Skeletal muscle cell (primary cell): ENCODE data around the gene SCUBE1.

ENCODE experiments used
- DNase-seq: peaks from one replicate; pipeline ENCODE4 v3.0.0-alpha.2; 2010; ENCODE audit warnings: low read depth
- H3K4me3 ChIP-seq: 2 replicates; pipeline ENCODE4 v1.5.1; 2011; ENCODE audit warnings: low read depth, mild to moderate bottlenecking, control low read depth, low read length, moderate library complexity

SCUBE1 gene

DNA sequence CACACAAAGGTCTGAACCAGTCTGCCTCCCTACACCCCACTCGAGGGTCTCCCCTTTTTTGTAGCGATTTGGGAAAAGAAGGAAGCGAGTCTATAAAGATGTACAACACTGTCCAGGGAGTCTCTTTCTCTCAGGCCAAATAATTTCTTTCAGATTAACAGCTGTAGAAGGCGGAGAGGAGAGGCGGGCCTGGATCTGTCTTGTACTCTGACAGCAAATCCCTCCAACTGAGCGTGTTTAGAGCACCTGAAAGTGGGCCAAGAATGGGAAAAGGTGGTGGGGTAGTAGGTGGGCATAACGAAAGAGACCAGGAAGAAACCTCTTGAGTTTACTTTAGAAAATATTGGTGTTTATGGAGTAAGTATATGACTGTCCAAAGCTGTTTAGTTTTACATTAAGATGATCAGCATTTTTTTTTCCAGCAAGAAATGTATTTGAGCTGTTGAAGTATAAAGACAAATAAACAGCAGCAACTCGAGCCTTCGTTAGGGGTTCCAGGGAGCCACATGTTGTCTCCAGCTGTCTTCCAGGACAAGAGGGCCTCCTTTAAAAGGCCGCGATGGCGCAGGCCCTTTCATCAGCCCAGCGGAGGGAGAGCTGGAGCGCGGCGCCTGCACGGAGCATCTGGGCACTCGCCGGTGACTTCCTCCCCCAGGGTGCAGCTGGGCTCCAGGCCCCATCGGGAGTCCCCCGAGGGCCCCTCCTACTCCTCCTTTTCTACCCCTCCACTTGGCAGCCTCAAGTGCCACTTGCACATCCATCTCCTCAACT lies 34.9 kb downstream of the SCUBE1 start:
- no peak for DNase-seq
- no peak overlapping the region for H3K4me3 ChIP-seq

DNA sequence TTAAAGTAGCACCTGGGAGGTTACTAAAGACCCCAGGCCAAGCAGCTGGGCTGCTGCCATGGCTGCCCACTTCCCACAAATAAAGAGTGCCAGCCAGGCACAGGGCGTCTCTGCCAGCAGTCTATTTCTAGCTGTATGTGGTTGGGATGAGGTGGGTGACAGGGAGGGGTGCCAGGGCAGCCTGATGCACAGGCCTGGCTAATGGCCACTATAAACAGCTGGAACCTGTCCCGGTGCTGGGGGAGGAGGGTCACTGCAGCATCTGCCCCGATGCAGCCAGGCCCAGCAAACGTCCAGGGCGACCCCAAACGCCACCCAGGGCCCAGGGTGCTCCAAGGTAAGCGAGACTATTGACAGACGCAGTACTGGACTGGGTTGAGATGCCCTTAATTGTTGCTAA lies 37.4 kb downstream of the SCUBE1 start:
- no peak overlapping the region for H3K4me3 ChIP-seq
- DNase-seq = no peak

- no peak overlapping the region for H3K4me3 ChIP-seq
- DNase-seq = no peak
Measured at GRCh38 chr22:43304831-43305590, 38.2 kb downstream of the SCUBE1 start.

- no peak for DNase-seq
- H3K4me3 ChIP-seq = no peak overlapping the region
Measured at GRCh38 chr22:43303751-43304150, 39.4 kb downstream of the SCUBE1 start.

GRCh38 chr22:43303166-43303565 lies 40.0 kb downstream of the SCUBE1 start:
- H3K4me3 ChIP-seq = no peak overlapping the region
- DNase-seq = no peak

GRCh38 chr22:43302531-43303041 lies 40.6 kb downstream of the SCUBE1 start:
- DNase-seq = no peak
- H3K4me3 ChIP-seq = no peak overlapping the region

DNA sequence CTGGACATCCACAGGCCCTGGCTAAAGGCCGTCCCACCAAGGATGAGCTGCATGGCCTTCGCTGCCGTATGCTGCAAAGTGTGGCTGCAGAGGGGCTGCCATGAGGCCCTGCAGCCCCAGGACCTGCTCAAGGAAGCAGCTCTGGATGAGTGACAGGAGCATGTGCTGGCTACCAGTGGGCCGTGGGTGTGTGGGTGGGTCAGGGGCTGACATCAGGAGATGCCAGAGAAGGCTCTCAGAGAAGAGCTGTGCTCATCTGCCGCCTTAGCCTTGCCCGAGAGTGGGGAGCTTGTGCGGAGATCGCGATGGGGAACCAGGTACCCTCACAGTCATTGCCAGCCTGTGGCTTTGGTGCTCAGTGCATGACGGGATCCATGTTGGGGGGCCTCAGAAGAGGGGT lies 41.3 kb downstream of the SCUBE1 start:
- no peak overlapping the region for H3K4me3 ChIP-seq
- no peak for DNase-seq

GRCh38 chr22:43300891-43301676 lies 42.1 kb downstream of the SCUBE1 start:
- DNase-seq = no peak
- no peak overlapping the region for H3K4me3 ChIP-seq

GRCh38 chr22:43299736-43300135 lies 43.4 kb downstream of the SCUBE1 start:
- H3K4me3 ChIP-seq = no peak overlapping the region
- no peak for DNase-seq

DNA sequence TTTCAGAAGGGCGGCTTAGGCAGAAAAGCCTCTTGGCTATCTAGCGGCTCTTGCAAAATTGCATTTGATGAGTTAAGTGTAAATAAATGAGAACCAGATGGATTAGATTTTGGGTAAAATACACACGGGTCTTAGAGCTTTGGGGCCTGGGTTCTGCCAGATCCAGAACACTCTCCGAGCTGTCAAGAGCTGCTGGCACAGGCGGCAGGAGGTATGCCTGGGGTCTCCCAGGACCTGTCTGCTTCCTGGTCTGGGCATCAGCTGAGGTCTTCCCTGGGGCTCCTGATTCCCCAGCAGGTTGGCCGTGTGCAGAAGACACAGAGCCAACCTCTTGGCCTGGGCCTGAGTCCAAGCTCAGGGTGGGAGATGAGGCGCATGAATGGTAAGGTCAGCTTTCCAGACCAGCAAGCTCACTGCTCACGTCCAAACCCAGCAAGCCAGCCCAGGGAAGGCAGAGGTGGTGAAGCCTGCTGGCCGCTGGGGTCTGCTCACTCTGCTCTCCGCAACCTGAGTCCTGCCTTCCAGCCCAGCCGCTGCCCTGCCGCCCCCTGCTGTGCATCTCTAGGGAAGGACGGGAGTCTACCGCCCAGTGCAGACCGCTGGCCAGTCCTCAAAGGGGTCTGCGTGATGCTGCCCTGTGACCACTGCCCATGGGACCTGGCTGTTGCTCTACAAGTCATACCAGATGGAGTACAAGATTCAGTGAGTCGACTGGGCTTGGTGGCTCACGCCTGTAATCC lies 44.9 kb downstream of the SCUBE1 start:
- DNase-seq = no peak
- no peak overlapping the region for H3K4me3 ChIP-seq

DNA sequence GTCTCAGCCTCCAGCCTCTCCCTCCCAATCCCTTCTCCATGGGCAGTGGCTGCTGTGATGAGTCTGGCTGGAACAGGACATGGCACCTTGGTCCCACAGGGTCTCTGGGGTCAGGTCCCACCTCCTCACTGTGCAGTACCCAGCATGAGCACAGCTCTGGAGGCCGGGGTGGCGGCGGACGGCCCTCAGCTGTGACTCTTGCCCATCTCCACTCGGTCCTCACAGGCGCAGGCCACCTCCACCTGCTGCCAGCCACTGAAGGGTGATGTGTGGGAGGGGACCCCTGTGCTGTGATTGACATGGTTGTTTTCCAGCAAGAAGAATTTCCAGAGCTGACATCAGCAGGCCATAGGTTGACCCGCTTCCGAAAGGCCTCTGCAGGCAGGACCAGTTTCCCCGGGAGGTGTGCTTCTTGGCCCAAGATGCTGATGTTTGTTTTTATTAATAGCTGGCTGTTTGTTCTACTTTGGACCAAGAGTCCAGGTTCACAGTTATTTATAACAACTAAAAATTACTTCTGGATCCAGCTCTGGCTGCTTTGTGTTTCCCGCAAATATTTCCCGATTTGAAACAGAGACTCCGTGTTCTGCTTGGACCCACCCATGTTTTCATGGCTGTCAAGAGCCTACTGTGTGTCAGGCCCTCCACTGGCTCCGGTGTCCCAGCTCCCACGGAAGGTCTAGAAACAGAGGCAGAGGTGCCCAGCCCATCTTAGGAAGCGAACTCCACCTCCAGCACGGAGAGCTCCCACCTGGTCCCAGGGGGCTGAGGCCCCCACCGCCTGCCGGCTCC lies 45.7 kb downstream of the SCUBE1 start:
- DNase-seq = no peak
- H3K4me3 ChIP-seq = no peak overlapping the region

GRCh38 chr22:43296276-43296902 lies 46.8 kb downstream of the SCUBE1 start:
- DNase-seq = no peak
- H3K4me3 ChIP-seq = no peak overlapping the region

DNA sequence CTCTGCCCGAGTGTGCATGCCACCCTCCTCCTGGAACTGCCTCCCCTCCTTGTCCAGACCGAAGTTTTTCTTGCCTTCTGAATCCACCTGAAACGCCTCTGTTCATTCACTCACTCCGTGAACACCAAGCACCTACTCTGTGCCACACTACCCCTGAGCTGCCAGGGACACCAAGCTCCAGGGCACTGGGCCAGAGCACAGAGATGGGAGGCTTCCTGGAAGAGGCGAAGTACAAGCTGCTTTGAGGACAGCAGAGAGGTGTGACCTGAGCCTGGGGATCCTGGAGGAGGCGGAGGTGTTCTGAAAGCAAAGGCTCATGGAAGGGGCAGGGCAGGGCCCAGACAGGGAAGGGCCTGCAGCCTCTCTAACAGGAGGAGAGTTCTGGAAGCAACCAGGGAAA lies 47.5 kb downstream of the SCUBE1 start:
- H3K4me3 ChIP-seq = no peak overlapping the region
- no peak for DNase-seq

- no peak for DNase-seq
- H3K4me3 ChIP-seq = no peak overlapping the region
Measured at GRCh38 chr22:43295173-43295572, 48.0 kb downstream of the SCUBE1 start.

DNA sequence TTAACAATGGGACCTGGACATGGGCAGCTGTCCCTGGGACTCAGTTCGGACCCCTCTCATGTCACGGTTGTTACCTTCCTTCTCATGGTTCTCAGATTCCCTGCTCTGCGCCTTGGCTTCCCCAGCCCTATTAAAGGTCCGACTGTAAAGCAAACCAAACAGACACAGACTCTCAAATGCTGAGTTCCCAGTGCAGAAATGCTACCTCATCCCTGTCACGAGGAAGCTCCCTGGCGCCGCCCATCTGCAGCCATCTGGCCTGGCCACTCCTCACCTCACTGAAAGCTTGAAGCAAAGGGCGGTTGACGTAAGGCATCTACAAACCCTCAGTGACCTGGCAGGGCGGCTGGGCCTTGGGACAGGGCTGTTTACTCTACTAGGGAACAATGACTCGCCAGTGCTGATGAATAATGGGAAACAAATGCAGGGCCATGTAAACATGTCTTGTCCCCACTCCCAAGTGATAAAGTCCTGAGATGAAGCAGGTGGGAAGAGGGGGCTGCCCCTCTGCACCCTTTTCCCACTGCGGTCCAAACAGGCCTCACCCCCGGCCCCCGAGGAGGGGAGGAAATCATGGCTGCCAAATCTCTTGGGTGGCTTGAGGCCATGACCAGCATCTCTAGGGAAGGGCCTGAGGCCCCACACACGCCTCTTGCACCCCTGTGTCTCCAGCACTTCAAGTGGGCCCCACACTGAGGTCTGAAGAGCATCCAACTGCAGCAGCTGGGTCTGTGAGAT lies 49.3 kb downstream of the SCUBE1 start:
- no peak for DNase-seq
- H3K4me3 ChIP-seq = no peak overlapping the region

- H3K4me3 ChIP-seq = no peak overlapping the region
Measured at GRCh38 chr22:43293259-43293654, 49.9 kb downstream of the SCUBE1 start.

DNA sequence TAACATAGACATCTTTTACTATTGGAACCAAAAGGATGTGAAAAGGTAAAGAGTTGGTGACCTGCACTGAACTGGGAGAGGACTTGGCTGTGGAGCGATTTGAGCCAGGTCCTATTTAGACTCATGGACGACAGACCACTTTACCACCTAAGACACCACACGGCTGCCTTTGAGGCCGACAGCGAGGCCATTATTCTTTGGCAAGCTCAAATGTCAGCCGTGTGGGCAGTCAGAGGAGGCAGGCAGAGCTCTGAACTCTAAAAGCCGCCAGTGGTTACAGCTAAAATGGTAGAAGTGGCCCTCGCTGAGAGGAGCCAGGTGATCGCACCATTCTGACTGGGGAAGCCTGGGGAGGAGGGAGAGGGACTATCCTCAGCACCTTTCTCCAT lies 50.5 kb downstream of the SCUBE1 start:
- H3K4me3 ChIP-seq = no peak overlapping the region
- DNase-seq = no peak

More at GRCh38 chr22:43293259-43293654, 49.9 kb downstream of the SCUBE1 start:
- no peak for DNase-seq

GRCh38 chr22:43291381-43291780 lies 51.8 kb downstream of the SCUBE1 start:
- no peak for DNase-seq
- no peak overlapping the region for H3K4me3 ChIP-seq
